A549 (cell line): ENCODE data around the gene CEP83.

ENCODE experiments used
- BCL3 ChIP-seq: fragments of >200 bp; sonication (Bioruptor Twin); formaldehyde crosslinking; IDR thresholded peaks from 3 replicates; pipeline ENCODE4 v1.6.1; 2016
- EP300 ChIP-seq, 2 experiments: fragments of >200 bp; sonication (Bioruptor Twin); formaldehyde crosslinking; IDR thresholded peaks; 2 replicates in 1 of 2; 3 replicates in 1 of 2; pipeline ENCODE4 v1.6.1; 2016 to 2017
- JUN ChIP-seq, 2 experiments: fragments of >200 bp; sonication (Bioruptor Twin); formaldehyde crosslinking; IDR thresholded peaks; 2 replicates in 1 of 2; 3 replicates in 1 of 2; pipeline ENCODE4 v1.6.1; 2016 to 2017
- NFE2L2 ChIP-seq: fragments of 150-350 bp; conservative IDR thresholded peaks from 2 replicates; pipeline ENCODE4 v1.6.1; 2014; ENCODE audit warnings: low read length
- POLR2A ChIP-seq: IDR thresholded peaks from 2 replicates; pipeline ENCODE4 v1.6.1; 2012; ENCODE audit warnings: mild to moderate bottlenecking, low read length
- RARB ChIP-seq: fragments of 250-450 bp; sonication (Bioruptor Pico); IDR thresholded peaks from 2 replicates; pipeline ENCODE4 v1.8.0; 2021; ENCODE audit warnings: mild to moderate bottlenecking, moderate library complexity

- TF ChIP-seq RARB (CRISPR knock-in tag) = no peak
- TF ChIP-seq NFE2L2 = no peak
- no peak for TF ChIP-seq BCL3
- TF ChIP-seq EP300 (IDR thresholded peaks at IDR 0.05) = no peak
- no peak for TF ChIP-seq POLR2A
- no peak for TF ChIP-seq JUN (IDR thresholded peaks at IDR 0.05)
Measured at GRCh38 chr12:94338006-94338794, 121.5 kb downstream of the CEP83 start.
